Measurements from ENCODE around the gene TNFSF13.

- TF ChIP-seq CTCF (IDR thresholded peaks at IDR 0.05; ENCODE audit: low read length) (no peak), EZH2 (optimal IDR thresholded peaks at IDR 0.05; ENCODE audit: low read depth, low read length) (no peak), EZH2phosphoT487 (IDR thresholded peaks at IDR 0.05; ENCODE audit: low read length) (no peak)
Measured at GRCh38 chr17:7530023-7530900, 28.3 kb upstream of the TNFSF13 start.
